ENCODE measurements around the gene TMC4. TPM values are rescaled to one million over a fixed set of nuclear protein-coding genes. Genes with fewer than 3 reads are reported as not detected.

The TMC4 gene
- total RNA-seq, 4 donors from 2014 or later, result 42.6 to 91.7 (median 68.5) TPM

GRCh38 chr19:54165222-54165621, 7.7 kb downstream of the TMC4 start:
- TF ChIP-seq, protein P1, sequence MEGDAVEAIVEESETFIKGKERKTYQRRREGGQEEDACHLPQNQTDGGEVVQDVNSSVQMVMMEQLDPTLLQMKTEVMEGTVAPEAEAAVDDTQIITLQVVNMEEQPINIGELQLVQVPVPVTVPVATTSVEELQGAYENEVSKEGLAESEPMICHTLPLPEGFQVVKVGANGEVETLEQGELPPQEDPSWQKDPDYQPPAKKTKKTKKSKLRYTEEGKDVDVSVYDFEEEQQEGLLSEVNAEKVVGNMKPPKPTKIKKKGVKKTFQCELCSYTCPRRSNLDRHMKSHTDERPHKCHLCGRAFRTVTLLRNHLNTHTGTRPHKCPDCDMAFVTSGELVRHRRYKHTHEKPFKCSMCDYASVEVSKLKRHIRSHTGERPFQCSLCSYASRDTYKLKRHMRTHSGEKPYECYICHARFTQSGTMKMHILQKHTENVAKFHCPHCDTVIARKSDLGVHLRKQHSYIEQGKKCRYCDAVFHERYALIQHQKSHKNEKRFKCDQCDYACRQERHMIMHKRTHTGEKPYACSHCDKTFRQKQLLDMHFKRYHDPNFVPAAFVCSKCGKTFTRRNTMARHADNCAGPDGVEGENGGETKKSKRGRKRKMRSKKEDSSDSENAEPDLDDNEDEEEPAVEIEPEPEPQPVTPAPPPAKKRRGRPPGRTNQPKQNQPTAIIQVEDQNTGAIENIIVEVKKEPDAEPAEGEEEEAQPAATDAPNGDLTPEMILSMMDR (IDR thresholded peaks at IDR 0.05), result no peak
- no peak for TF ChIP-seq POLR2A (IDR thresholded peaks at IDR 0.05)
- no peak overlapping the region for H3K4me3 ChIP-seq (replicated peaks in 1 of 3)
- peaks cover 14 to 38% of the 10 kb centered on the region in 2 donors for H3K4me1 ChIP-seq
- DNase-seq, result no peak
- intact Hi-C loops (cut with DNase I), result loop anchor here (5.0 kb wide), 1 partner anchor 67 kb away; no protein-coding TSS in a partner anchor
- no peaks in the 10 kb centered on the region for H3K9me3 ChIP-seq
- no peaks in the 10 kb centered on the region for H3K27me3 ChIP-seq
- H3K27ac ChIP-seq, result no peak overlapping the region
- no peaks in the 10 kb centered on the region for H3K36me3 ChIP-seq
- 92 to 93% methylated on average over 25 of the region's 25 CpGs for WGBS, 2 donors

- intact Hi-C loops (cut with DNase I), result loop anchor here (5.0 kb wide), 1 partner anchor 68 kb away; no protein-coding TSS in a partner anchor
- WGBS, 2 donors, result 16 to 17% methylated on average over 21 to 32 of the region's 37 CpGs
- Histone ChIP-seq H3K4me1 (peaks cover 16 to 40% of the 10 kb centered on the region in 2 donors), H3K9me3 (no peaks in the 10 kb centered on the region), H3K27me3 (no peaks in the 10 kb centered on the region), H3K4me3 (replicated peaks in 1 of 3) (no peak overlapping the region), H3K36me3 (no peaks in the 10 kb centered on the region), H3K27ac (no peak overlapping the region)
- peak; percentile 44 to 62 for DNase-seq
- no peak for TF ChIP-seq POLR2A (IDR thresholded peaks at IDR 0.05)
- TF ChIP-seq, protein P1 (IDR thresholded peaks at IDR 0.05), result no peak
Observed at GRCh38 chr19:54164369-54165068, 8.4 kb downstream of the TMC4 start.

DNA sequence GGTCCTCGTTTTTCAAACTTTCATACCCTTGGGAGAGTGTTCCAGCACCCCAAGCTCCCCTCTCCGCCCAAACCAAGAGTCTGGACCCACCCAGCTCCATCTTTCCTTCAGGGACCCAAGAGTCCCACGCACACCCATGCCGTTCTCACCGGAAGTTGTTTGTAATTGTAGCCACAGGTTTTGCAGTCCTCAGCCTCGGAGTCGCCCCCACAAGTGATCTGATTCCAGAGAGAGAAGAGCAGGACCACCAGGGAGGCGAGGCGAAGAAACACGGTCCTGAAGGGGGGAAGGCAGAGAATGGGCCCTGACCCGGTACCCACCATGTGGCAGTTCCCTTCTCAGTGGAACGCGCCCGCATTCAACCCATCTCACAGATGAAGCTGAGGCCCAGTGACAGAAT, 10.1 kb downstream of the TMC4 start:
- Histone ChIP-seq H3K9me3 (no peaks in the 10 kb centered on the region), H3K27ac (no peak overlapping the region), H3K27me3 (no peaks in the 10 kb centered on the region), H3K36me3 (peaks cover under 1 to 4% of the 10 kb centered on the region in 2 donors), H3K4me1 (peaks cover 26 to 45% of the 10 kb centered on the region in 2 donors), H3K4me3 (replicated peaks in 1 of 3) (no peak overlapping the region)
- intact Hi-C loops (cut with DNase I), result no loop called here
- 65 to 72% methylated on average over 14 of the region's 14 CpGs for WGBS, 2 donors
- TF ChIP-seq POLR2A (IDR thresholded peaks at IDR 0.05), result no peak
- TF ChIP-seq, protein P1 (IDR thresholded peaks at IDR 0.05), result no peak
- no peak for DNase-seq

- Histone ChIP-seq H3K9me3 (no peaks in the 10 kb centered on the region), H3K27me3 (no peaks in the 10 kb centered on the region), H3K36me3 (peaks cover 6 to 7% of the 10 kb centered on the region in 2 donors), H3K27ac (peak overlapping the region in 1 of 3 donors; percentile 26), H3K4me3 (replicated peaks in 1 of 3) (no peak overlapping the region), H3K4me1 (peaks cover 26 to 45% of the 10 kb centered on the region in 2 donors)
- intact Hi-C loops (cut with DNase I), result no loop called here
- WGBS, 2 donors, result 4% methylated on average over 21 to 25 of the region's 35 CpGs
- TF ChIP-seq, protein P1 (IDR thresholded peaks at IDR 0.05), result no peak
- peak; percentile 80 to 87 for DNase-seq
Observed at GRCh38 chr19:54162241-54162805, 10.6 kb downstream of the TMC4 start.

GRCh38 chr19:54160854-54161253, 12.1 kb downstream of the TMC4 start:
- no peak for TF ChIP-seq POLR2A (IDR thresholded peaks at IDR 0.05)
- TF ChIP-seq, protein P1 (IDR thresholded peaks at IDR 0.05), result no peak
- WGBS, 2 donors, result 27 to 35% methylated on average over 13 of the region's 13 CpGs
- DNase-seq, result peak; percentile 31 to 32
- Histone ChIP-seq H3K36me3 (peaks cover 19 to 21% of the 10 kb centered on the region in 2 donors), H3K4me3 (replicated peaks in 1 of 3) (peak overlapping the region in 1 of 3 donors; percentile 37), H3K27ac (peak overlapping the region in 2 of 3 donors; percentile 73 to 75), H3K4me1 (peaks cover 26 to 45% of the 10 kb centered on the region in 2 donors), H3K27me3 (no peaks in the 10 kb centered on the region), H3K9me3 (no peaks in the 10 kb centered on the region)
- intact Hi-C loops (cut with DNase I), result no loop called here

Measured in thyroid gland (tissue), 4 donors.